GM19438 (cell line): Measurements from ENCODE around the gene NYAP1.
"Not testable (repeated sequence)": the region's sequence is repeated elsewhere in the genome, so short reads cannot be mapped to it uniquely, and the experiment has no call there.

Experiments used
- ATAC-seq: cut with Tn5 transposase; IDR thresholded peaks from one replicate; pipeline ENCODE4 v1.9.1; 2021; ENCODE audit warnings: low read depth; ENCODE audit not compliant: unreplicated experiment

The NYAP1 gene

GRCh38 chr7:100481466-100481865 lies 2.3 kb upstream of the NYAP1 start:
- no peak for ATAC-seq

GRCh38 chr7:100482728-100483089 lies 1.0 kb upstream of the NYAP1 start:
- no peak for ATAC-seq

GRCh38 chr7:100483090-100483721 lies 521 bp upstream of the NYAP1 start:
- peak; percentile 49 for ATAC-seq

- no peak for ATAC-seq
These were observed 932 bp downstream of the NYAP1 start for GRCh38 chr7:100484673-100485045.

GRCh38 chr7:100485471-100485876 lies 1.7 kb downstream of the NYAP1 start:
- no peak for ATAC-seq

- ATAC-seq = no peak
These were observed 2.4 kb downstream of the NYAP1 start for GRCh38 chr7:100486111-100486636.

- ATAC-seq = no peak
These were observed 3.2 kb downstream of the NYAP1 start for GRCh38 chr7:100486753-100487446.

- ATAC-seq = no peak
These were observed 4.8 kb downstream of the NYAP1 start for GRCh38 chr7:100488333-100489095.

GRCh38 chr7:100489121-100489520 lies 5.4 kb downstream of the NYAP1 start:
- no peak for ATAC-seq

- ATAC-seq = no peak
These were observed 6.1 kb downstream of the NYAP1 start for GRCh38 chr7:100489824-100490223.

GRCh38 chr7:100490483-100491191 lies 6.9 kb downstream of the NYAP1 start:
- ATAC-seq = no peak

GRCh38 chr7:100491192-100491578 lies 7.5 kb downstream of the NYAP1 start:
- ATAC-seq = no peak

- no peak for ATAC-seq
These were observed 9.2 kb downstream of the NYAP1 start for GRCh38 chr7:100492738-100493475.

- no peak for ATAC-seq
These were observed 9.9 kb downstream of the NYAP1 start for GRCh38 chr7:100493476-100494264.

GRCh38 chr7:100496509-100496908 lies 12.8 kb downstream of the NYAP1 start:
- ATAC-seq = no peak

GRCh38 chr7:100500743-100501142 lies 17.0 kb downstream of the NYAP1 start:
- ATAC-seq = not testable (repeated sequence)

- ATAC-seq = not testable (repeated sequence)
These were observed 20.3 kb downstream of the NYAP1 start for GRCh38 chr7:100504031-100504430.

GRCh38 chr7:100504887-100505611 lies 21.3 kb downstream of the NYAP1 start:
- no peak for ATAC-seq
